ENCODE measurements around the gene TP63.

DNA sequence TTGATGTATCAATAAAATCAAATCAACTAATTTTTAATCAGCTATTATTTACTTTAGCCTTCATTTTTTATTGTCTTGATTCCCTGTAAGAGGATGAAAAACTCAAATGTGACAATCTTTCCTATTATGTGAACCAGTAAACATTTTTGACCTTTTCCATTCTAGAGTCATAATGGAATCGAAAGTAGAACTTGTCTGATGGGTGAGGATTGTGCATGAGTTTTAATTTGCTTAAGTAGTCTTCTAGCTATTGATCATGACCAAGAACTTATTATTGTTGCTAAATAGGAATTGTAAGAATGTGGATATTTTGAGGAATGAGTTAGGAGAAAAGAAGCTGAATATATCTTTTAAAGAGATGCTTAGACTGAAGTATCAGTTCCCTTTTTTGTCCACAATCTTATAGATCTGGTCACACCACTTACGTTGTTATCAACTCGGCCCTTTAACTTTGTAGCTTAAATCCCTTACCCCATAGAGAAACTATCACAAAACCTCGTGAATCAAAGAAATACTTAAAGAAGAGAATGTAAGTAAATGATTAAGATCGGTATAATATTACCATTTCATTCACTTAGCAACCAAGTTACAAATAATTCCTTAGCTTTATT, 147.3 kb downstream of the TP63 start:
- TF ChIP-seq, protein P1, sequence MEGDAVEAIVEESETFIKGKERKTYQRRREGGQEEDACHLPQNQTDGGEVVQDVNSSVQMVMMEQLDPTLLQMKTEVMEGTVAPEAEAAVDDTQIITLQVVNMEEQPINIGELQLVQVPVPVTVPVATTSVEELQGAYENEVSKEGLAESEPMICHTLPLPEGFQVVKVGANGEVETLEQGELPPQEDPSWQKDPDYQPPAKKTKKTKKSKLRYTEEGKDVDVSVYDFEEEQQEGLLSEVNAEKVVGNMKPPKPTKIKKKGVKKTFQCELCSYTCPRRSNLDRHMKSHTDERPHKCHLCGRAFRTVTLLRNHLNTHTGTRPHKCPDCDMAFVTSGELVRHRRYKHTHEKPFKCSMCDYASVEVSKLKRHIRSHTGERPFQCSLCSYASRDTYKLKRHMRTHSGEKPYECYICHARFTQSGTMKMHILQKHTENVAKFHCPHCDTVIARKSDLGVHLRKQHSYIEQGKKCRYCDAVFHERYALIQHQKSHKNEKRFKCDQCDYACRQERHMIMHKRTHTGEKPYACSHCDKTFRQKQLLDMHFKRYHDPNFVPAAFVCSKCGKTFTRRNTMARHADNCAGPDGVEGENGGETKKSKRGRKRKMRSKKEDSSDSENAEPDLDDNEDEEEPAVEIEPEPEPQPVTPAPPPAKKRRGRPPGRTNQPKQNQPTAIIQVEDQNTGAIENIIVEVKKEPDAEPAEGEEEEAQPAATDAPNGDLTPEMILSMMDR (IDR thresholded peaks at IDR 0.05): no peak
- TF ChIP-seq POLR2A (IDR thresholded peaks at IDR 0.05): no peak

Data from uterus (tissue), 2 donors.